Activated CD8-positive, alpha-beta memory T cell treated with anti-CD3 and anti-CD28 coated beads, Interleukin-2, amount 10 ng/mL, durations not matched to agents 7 days and 5 days (primary cell): ENCODE measurements around the gene KLRF1. TPM values are rescaled to one million over a fixed set of nuclear protein-coding genes. Genes with fewer than 3 reads are reported as not detected.
A peak's percentile ranks its signal among the peaks of the same experiment; 100 is the strongest.

Source experiments
- ATAC-seq: fragments of 150-1000 bp; cut with Tn5 transposase; one replicate; pipeline ENCODE4 v1.10.0; 2021; ENCODE audit warnings: moderate library complexity
- CTCF ChIA-PET: fragments of 350-600 bp; sonication (Branson Sonifier 250); formaldehyde crosslinking; loops from one replicate; lab custom pipeline; 2021; ENCODE audit warnings: antibody characterized with exemption; lab: Charles Lee
- DNase-seq: peaks from one replicate; pipeline ENCODE4 v3.0.0-alpha.2; 2020
- H3K27ac Mint-ChIP-seq: one replicate; pipeline ENCODE4 v1.8.0; 2021; ENCODE audit warnings: mild to moderate bottlenecking, mixed read lengths
- H3K27me3 Mint-ChIP-seq: one replicate; pipeline ENCODE4 v1.8.0; 2021; ENCODE audit warnings: mixed read lengths
- H3K36me3 Mint-ChIP-seq: one replicate; pipeline ENCODE4 v1.8.0; 2021; ENCODE audit warnings: mild to moderate bottlenecking, mixed read lengths
- H3K4me1 Mint-ChIP-seq: one replicate; pipeline ENCODE4 v1.8.0; 2021; ENCODE audit warnings: mixed read lengths
- H3K4me3 Mint-ChIP-seq: one replicate; pipeline ENCODE4 v1.8.0; 2021; ENCODE audit warnings: mild to moderate bottlenecking, moderate library complexity, mixed read lengths
- H3K9me3 Mint-ChIP-seq: one replicate; pipeline ENCODE4 v1.8.0; 2022; ENCODE audit warnings: low read depth, mixed read lengths
- total RNA-seq, 2 experiments: library from RNA; stranded (reverse); gene quantifications; one replicate each; pipeline ENCODE4 v1.2.3, GENCODE V29; 2021

The KLRF1 gene, protein sequence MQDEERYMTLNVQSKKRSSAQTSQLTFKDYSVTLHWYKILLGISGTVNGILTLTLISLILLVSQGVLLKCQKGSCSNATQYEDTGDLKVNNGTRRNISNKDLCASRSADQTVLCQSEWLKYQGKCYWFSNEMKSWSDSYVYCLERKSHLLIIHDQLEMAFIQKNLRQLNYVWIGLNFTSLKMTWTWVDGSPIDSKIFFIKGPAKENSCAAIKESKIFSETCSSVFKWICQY
- under 1 TPM; 0.44 to 0.54 TPM for total RNA-seq

DNA sequence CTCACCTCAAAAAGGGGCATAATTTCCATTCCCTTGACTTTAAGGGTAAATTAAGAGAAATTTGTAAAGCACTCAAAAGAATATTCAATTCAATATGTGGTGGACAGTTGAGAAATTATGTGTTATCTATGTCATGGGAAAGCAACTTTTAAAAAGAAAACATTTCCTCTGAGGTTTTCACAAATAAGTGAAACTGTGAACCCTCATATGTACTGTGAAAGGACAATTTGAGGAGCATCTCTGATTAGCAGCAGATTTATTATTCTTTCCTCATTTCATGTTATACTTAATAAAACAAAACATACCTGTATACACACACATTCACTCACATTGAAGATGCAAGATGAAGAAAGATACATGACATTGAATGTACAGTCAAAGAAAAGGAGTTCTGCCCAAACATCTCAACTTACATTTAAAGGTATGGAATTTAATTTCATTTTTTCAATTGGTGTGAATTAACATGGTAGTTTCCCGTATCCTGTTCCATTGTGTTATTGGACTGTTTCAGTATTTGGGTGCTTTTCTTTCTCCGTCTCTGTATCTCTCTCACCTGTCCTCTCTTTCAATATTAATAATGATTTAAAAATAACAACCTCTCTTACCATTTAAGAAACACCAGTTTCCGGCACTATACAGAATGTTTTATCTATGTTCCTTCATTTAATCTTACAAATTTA lies at the start of gene KLRF1:
Gene KLRF1, plus strand, starts transcription at position 273 of the 680 bp plus-strand sequence. Its CDS starts 64 bp downstream, at position 337.
- DNase-seq (no peak), ATAC-seq (no peak)
- H3K27me3 Mint-ChIP-seq = peaks cover 22% of the 10 kb centered on the region
- no peaks in the 10 kb centered on the region for H3K36me3 Mint-ChIP-seq
- CTCF ChIA-PET = interaction anchor here (1.1 kb wide), 1 partner anchor 98 kb away, joined by 3 read pairs; no protein-coding TSS in a partner anchor
- H3K9me3 Mint-ChIP-seq = peaks cover 2% of the 10 kb centered on the region
- no peak within 1 kb of the TSS for H3K4me3 Mint-ChIP-seq
- no peaks in the 10 kb centered on the region for H3K4me1 Mint-ChIP-seq
- no peak within 1 kb of the TSS for H3K27ac Mint-ChIP-seq

DNA sequence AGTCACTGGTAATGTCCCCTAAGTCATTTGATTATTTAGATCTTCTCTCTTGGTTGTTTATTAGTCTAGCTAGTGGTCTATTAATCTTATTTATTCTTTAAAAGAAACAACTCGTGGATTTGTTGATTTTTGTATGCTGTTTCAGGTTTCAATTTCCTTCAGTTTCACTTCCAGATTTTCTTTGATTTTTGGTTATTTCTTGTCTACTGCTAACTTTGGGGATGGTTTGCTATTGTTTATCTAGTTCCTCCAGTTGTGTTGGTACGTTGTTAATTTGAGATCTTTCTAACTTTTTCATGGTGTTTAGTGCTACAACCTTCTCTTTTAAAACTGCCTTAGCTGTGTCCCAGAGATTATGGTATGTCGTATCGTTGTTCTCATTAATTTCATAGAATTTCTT lies 48.1 kb upstream of the KLRF1 start:
- Mint-ChIP-seq H3K9me3 (peaks cover 7% of the 10 kb centered on the region), H3K4me3 (no peak overlapping the region), H3K27me3 (no peaks in the 10 kb centered on the region), H3K4me1 (peaks cover 54% of the 10 kb centered on the region), H3K36me3 (peaks cover 32% of the 10 kb centered on the region), H3K27ac (no peak overlapping the region)
- ATAC-seq = no peak
- DNase-seq = no peak
- CTCF ChIA-PET = no interaction called here

DNA sequence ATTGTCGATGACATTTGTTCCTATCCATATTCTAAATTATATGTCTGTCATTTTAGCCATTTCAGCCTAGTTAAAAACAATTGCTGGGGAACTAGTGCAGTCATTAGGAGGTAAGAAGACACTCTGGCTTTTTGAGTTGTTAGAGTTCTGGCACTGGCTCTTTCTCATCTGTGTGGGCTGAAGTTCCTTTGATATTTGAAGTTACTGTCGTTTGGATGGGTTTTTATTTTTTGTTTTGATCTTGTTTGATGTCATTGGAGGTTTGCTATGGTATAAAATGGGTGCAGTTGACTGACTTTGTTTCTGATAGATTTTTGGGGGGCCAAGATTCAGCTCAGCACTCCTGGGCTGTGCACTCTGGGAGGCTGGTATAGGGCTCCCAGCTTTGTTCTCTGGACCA lies 45.9 kb upstream of the KLRF1 start:
- ATAC-seq = no peak
- no peak for DNase-seq
- CTCF ChIA-PET = interaction anchor here (0.7 to 1.6 kb wide), 4 partner anchors 10 to 38 kb away, joined by 3 to 5 read pairs (median 4); no protein-coding TSS in a partner anchor
- H3K27me3 Mint-ChIP-seq = no peaks in the 10 kb centered on the region
- no peak overlapping the region for H3K27ac Mint-ChIP-seq
- peaks cover 31% of the 10 kb centered on the region for H3K36me3 Mint-ChIP-seq
- no peak overlapping the region for H3K4me3 Mint-ChIP-seq
- peaks cover 40% of the 10 kb centered on the region for H3K4me1 Mint-ChIP-seq
- H3K9me3 Mint-ChIP-seq = peaks cover 7% of the 10 kb centered on the region

DNA sequence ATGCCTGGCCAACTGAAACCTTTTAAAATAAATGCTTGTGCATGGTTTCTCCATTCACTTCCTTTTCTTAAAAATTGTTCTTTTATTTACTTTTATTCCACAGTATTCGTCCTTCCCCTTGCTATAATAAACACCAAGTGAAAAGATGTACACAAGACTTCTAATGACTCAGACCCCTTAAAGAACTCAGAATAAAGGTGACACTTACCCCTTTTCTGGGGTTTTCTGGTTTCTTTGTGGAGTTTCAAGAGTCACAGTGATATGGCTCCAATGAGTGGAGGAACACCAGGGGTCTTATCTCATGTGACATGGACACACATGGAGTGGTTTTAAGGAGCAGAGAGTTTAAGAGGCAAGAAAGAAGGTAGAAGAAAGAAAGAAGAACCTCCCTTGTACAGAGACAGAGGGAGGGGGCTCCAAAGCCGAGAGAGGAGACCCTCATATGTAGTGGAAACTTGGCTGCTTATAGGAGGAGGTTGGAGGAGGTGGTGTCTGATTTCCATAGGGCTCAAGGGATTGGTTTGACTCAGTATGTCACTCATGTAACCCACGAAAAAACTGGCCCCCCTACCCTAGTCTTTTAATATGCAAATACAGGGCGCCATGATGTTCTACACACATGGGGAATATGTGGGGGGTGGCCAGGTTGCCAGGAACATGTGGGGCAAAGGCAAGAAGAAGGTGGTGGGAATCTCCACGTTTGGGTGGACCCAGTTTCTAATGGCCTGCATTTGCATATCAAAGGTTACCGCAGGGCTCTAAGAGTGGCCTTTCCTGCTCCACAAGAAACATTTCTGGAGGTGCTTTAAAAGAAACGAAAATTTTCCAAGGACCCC lies 44.5 kb upstream of the KLRF1 start:
- ATAC-seq (no peak), DNase-seq (no peak)
- Mint-ChIP-seq H3K36me3 (peaks cover 30% of the 10 kb centered on the region), H3K4me3 (no peak overlapping the region), H3K27ac (no peak overlapping the region), H3K9me3 (peaks cover 7% of the 10 kb centered on the region), H3K27me3 (no peaks in the 10 kb centered on the region), H3K4me1 (peaks cover 41% of the 10 kb centered on the region)
- CTCF ChIA-PET = no interaction called here

DNA sequence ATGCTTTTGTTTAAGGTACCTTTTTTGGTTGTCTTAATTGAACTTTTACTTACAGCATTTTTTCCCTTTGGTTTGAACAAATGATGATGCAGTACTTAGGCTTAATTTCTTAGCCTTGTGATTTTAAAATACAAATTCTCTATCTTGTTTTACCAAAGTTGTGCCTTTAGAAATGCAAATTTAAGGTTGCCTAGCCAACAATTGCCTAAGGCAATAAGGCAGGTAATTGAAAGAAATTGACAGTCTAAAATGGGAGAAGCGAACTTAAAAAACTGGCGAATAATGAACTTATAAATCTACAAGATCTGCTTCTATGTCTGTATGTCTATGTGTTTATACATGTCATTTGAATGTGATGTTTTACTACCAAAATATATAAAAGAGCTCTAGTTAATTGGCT lies 43.0 kb upstream of the KLRF1 start:
- no peak overlapping the region for H3K27ac Mint-ChIP-seq
- CTCF ChIA-PET = interaction anchor here (1.0 kb wide), 2 partner anchors 9 to 15 kb away, joined by 3 read pairs; no protein-coding TSS in a partner anchor
- no peak for ATAC-seq
- no peak for DNase-seq
- no peak overlapping the region for H3K4me3 Mint-ChIP-seq
- H3K36me3 Mint-ChIP-seq = peaks cover 24% of the 10 kb centered on the region
- H3K4me1 Mint-ChIP-seq = peaks cover 29% of the 10 kb centered on the region
- H3K9me3 Mint-ChIP-seq = peaks cover 3% of the 10 kb centered on the region
- H3K27me3 Mint-ChIP-seq = no peaks in the 10 kb centered on the region

DNA sequence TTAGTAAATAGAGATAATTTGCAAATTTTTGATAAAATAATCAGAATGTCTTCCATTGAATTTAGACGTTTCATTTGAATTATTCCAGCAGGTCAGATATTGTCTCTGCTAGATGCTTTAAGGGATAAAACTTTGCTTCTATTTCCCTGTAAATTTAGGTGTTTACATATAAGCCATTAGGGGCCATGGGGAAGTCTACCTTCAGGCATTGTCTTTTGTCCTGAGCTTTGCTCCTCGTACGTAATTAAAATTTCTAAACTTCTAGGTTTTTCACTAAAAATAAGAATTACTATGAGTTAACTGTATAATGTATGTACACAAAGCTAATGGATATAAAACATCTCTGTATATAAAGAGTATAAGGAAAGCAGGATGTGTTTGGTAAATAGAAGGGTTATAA lies 42.5 kb upstream of the KLRF1 start:
- Mint-ChIP-seq H3K4me1 (peaks cover 24% of the 10 kb centered on the region), H3K4me3 (no peak overlapping the region), H3K36me3 (peaks cover 23% of the 10 kb centered on the region), H3K9me3 (peaks cover 4% of the 10 kb centered on the region), H3K27ac (no peak overlapping the region), H3K27me3 (no peaks in the 10 kb centered on the region)
- ATAC-seq (no peak), DNase-seq (no peak)
- CTCF ChIA-PET = interaction anchor here (0.7 to 1.0 kb wide), 3 partner anchors 10 to 15 kb away, joined by 3 read pairs; no protein-coding TSS in a partner anchor

DNA sequence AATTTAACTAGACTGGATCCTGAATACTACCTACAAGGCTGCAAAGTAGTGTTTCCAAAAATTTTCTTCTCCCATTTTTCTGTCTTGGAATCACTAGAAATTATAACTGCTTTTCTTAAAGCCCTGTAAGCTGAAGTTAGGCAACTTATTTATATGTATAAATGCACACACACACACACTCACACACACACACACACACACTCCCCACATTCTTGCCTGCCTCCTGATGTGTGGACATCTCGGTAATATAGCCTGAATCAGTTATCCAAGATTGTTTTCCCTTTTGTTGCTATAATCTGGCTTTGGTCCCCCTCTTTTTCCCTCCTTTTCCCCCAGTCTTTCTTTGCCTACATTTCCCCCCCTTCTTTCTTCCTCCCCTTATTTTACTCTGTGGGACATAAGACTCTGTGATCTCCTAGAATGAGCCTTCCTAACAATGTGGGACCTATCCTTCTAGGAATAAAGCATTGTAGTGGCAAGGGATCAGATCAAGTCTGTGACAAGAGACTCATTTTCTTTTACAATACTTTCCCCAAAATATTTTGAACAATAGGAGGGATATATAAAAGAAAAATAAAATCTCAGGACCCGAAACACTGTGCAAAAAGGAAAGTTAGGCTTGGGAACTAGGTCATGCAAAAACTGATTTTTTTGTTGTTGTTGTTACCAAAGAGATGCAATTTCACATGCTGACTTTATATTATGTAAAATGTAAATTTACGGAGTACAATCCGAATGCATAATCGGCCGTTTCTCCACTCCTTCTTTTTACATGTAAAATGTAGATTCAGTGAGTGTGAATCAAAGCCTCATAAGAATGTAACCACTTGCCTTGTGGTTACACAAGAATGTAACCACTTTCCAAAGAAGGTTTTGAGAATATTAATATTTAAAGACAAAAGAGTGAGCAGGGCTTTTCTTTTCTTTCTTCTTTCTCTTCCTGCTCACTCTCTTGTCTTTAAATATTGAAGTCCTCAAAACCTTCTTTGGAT lies 40.3 kb upstream of the KLRF1 start:
- peaks cover 15% of the 10 kb centered on the region for H3K4me1 Mint-ChIP-seq
- no peak overlapping the region for H3K4me3 Mint-ChIP-seq
- H3K9me3 Mint-ChIP-seq = peaks cover 9% of the 10 kb centered on the region
- no peaks in the 10 kb centered on the region for H3K27me3 Mint-ChIP-seq
- ATAC-seq (no peak), DNase-seq (no peak)
- H3K27ac Mint-ChIP-seq = no peak overlapping the region
- H3K36me3 Mint-ChIP-seq = peaks cover 23% of the 10 kb centered on the region
- CTCF ChIA-PET = no interaction called here

DNA sequence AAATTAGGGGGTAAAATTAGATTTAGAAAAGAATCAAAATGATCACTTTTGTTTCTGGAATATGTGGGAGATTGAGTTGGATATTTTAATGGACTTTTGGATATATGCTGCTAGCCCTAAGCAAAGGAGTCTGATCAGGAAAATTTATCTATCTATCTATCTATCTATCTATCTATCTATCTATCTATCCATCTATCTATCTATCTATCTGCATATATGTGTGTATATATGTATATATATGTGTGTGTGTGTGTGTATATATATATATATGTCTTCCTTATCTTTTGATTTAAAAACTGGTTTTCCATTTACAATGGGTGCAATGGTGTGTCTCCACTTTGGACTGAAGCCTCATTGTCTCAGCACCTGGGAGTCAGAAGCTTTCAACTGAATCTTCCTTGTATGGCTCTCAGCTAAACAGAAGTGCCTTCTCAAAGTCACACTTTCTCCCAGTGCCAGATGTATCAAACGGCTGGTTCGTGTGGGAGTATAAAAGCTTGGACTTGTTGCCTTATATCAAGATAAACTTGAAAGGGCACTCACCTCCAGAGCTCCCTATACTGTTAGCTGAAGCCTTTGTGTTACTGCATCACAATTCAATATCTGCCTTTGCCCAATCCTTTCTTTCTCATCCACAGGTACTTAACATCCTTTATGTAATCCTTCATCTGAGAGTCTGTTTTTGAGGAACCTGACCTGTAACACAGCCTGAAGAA lies 34.9 kb upstream of the KLRF1 start:
- Mint-ChIP-seq H3K9me3 (peaks cover 12% of the 10 kb centered on the region), H3K27ac (no peak overlapping the region), H3K36me3 (peaks cover 35% of the 10 kb centered on the region), H3K4me1 (peaks cover 54% of the 10 kb centered on the region), H3K27me3 (no peaks in the 10 kb centered on the region), H3K4me3 (no peak overlapping the region)
- ATAC-seq (no peak), DNase-seq (no peak)
- CTCF ChIA-PET = interaction anchor here (1.2 to 1.7 kb wide), 4 partner anchors 21 to 43 kb away, joined by 3 to 6 read pairs (median 4); no protein-coding TSS in a partner anchor

DNA sequence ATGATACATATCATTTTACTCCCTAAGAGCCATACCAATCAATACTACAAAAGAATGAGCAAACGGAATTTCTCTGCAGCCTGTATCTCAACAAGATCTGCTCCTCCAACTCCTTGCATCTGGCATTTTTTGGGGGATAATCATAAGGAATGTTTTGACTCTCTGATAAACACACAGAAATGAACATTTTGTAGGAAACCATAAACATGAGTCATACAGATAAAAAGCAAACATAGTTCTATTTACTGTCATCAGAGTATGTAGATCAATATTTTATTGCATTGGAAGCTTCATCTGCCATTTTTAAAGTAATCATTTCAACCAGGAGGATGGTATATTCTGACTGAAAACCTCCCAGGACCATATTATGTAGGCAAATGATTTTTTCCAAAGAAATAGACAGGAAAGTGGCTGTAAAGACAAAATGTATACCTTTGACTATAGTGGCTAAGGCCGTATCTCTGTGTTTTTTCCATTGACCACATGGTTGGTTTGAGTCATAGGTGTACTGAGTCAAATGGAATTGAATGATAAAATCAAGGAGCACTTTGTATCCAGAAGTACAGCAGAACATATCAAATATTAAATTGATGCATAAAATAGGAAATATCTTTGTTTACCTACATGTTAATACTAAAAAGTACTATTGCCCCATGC lies 34.2 kb upstream of the KLRF1 start:
- DNase-seq (no peak), ATAC-seq (peak; percentile 14)
- Mint-ChIP-seq H3K9me3 (peaks cover 12% of the 10 kb centered on the region), H3K27ac (peak overlapping the region; percentile 95), H3K36me3 (peaks cover 35% of the 10 kb centered on the region), H3K4me1 (peaks cover 54% of the 10 kb centered on the region), H3K4me3 (no peak overlapping the region), H3K27me3 (no peaks in the 10 kb centered on the region)
- CTCF ChIA-PET = interaction anchor here (1.2 to 1.7 kb wide), 4 partner anchors 22 to 44 kb away, joined by 3 to 6 read pairs (median 4); no protein-coding TSS in a partner anchor

DNA sequence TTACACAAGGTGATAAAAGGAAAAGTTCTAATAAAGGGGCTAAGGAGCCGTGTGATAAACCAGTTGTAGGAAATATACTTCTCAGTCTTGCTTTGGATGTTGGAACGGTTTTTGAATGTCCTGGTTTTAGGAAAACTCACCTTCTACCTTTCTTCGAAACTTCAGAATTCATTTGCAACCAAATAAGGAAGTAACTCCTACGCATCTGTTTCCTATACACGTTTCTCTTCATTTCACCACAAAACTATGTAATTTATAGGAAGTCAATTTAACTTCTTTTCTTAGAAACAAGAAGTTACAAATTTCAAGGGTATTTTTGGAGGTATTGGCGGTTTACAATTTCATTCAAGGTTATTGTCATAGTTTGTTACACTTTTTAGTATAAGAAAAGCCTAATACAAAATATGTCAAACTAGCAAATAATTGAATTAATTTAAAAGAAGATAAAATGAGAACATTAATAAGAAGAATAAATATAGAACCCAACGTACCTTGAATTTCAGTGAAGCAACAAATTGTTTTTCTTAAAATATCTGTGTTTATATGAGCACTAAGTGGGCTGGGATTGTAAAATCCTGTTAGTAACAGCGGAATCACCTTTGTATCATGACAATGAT lies 33.4 kb upstream of the KLRF1 start:
- DNase-seq (no peak), ATAC-seq (no peak)
- Mint-ChIP-seq H3K4me1 (peaks cover 55% of the 10 kb centered on the region), H3K4me3 (peak overlapping the region; percentile 78), H3K36me3 (peaks cover 35% of the 10 kb centered on the region), H3K27me3 (no peaks in the 10 kb centered on the region), H3K9me3 (peaks cover 12% of the 10 kb centered on the region), H3K27ac (peak overlapping the region; percentile 95)
- CTCF ChIA-PET = interaction anchor here (1.7 to 10.7 kb wide), 3 partner anchors 26 to 52 kb away, joined by 6 to 503 read pairs (median 78); partner anchors contain the start of gene CD69

DNA sequence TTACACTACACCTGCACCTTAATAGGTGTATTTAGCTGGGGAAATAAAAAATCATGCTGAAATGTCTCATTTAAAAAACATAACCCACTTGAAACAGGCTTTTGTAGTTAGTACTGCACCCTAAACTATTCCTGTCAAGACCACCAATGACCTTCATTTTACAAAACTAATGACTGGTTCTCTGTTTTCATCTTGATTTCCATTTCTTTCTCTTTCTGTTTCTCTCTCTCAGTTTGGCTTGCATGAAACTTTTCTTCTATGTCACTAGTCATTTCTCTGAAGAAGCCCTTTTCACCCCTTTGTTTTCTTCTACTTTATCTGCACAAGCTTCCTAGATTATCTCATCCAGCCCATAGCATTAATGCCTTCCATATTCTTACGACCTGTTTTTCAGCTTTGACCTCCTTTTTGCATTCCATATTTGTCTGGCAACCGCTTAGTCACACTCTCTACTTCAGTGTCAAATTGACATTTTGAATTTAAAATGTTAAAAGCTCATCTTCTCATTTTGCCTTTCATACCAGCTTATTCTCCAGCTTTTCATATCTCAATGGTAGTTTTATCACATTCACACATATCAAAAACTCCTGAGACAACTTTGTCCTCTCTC lies 32.7 kb upstream of the KLRF1 start:
- CTCF ChIA-PET = interaction anchor here (0.6 to 10.7 kb wide), 5 partner anchors 17 to 52 kb away, joined by 6 to 503 read pairs (median 47); partner anchors contain the start of gene CD69
- Mint-ChIP-seq H3K36me3 (peaks cover 30% of the 10 kb centered on the region), H3K4me3 (peak overlapping the region; percentile 78), H3K27me3 (no peaks in the 10 kb centered on the region), H3K9me3 (peaks cover 12% of the 10 kb centered on the region), H3K4me1 (peaks cover 55% of the 10 kb centered on the region), H3K27ac (peak overlapping the region; percentile 95)
- ATAC-seq = peak; percentile 49
- no peak for DNase-seq
